Stimulated activated CD4-positive, alpha-beta T cell treated with anti-CD3 and anti-CD28 coated beads, Interleukin-4, amount 100 ng/mL, for 4 hours (primary cell): ENCODE measurements around the gene XPNPEP1.

ENCODE experiments used
- DNase-seq, 2 experiments: peaks; one replicate each; pipeline ENCODE4 v3.0.0-alpha.2; 2020

XPNPEP1 gene

DNA sequence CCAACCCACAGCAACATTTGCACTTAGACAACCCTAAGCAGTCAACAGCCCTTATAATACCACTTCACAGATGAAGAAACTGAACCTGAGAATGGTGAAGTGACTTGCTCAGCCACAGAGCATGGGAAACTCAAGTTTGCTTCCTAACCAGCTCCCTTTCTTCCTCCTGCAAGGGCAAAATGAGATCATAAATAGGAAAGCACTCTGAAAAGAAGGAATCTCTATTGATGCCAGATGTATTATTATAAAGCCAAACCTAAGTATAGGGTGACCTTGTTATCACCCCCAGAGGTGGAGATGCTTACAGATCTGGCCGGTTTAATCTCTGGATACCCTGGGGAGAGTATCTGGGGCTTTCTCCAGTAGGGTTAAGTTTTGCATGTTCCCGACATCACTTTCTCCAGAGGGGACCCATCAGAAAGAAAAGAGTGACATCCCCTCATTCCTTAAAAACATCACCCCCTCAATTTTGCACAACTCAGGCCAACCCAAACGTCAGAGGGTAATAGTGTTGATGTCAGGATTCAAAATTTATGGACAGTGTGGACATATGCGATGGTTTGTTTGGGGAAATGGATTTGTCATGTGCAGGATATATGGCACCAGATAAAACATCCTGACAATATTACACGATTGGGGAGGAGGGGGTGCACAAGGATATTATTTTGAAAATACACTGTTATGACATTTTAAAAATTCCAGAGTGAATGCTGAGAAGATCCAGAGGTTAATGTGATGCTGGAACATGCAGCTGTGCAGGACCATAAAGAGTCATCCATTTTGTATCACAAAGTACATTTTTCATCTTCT, 24.0 kb upstream of the XPNPEP1 start:
- no peak for DNase-seq

GRCh38 chr10:109946680-109947079, 23.4 kb upstream of the XPNPEP1 start:
- DNase-seq, result no peak

- no peak for DNase-seq
These were observed 22.3 kb upstream of the XPNPEP1 start for GRCh38 chr10:109945473-109946177.

- no peak for DNase-seq
These were observed 21.3 kb upstream of the XPNPEP1 start for GRCh38 chr10:109944613-109945012.

DNA sequence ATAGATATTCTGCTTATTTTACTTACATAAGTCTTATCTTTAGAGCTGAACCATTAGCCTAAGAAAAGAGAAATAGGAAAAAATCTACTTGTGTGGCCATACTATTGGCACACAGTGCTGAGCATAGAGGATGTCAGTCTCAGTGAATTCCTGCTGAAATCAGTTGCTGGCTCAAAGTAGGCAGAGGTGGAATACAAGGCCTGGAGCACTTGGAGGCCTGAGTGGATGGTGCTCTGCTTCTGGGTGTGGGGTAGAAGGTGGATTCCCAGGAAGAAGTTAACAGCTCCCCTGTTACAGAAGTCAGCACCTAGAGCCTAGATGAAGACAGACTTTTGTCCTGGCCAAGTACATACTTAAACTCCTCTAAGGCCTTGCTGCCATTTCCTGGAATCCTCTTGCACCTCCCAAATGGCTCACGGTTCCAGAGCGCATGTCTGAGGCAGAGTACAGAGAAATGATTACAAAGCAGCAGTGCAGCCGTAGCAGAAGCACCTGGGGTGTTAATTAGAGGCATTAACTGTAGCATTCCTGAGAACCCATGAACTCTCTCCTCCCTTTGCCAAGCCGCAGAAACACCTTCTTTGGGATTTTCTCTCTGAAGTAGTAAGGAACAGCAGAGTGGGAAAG, 18.0 kb upstream of the XPNPEP1 start:
- no peak for DNase-seq

DNA sequence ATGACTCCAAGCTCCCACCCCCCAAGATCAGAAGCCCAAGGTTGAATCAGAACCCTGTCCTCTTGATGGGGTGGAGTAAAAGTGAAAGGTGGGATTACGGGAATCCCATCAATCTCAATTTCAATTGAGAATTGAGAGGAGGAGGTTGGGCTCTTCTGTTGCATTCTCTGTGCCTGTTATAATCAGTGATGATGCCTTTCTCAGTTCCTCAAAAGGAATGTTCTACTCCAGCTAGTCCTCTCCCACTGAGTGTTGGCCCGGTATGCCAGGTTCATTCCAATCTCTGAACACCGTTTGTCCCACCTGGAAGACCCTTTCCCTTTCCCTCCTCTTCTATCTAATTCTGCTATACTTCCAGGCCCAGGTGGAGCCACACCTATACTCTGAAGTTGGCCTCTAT, 17.2 kb upstream of the XPNPEP1 start:
- no peak for DNase-seq

DNA sequence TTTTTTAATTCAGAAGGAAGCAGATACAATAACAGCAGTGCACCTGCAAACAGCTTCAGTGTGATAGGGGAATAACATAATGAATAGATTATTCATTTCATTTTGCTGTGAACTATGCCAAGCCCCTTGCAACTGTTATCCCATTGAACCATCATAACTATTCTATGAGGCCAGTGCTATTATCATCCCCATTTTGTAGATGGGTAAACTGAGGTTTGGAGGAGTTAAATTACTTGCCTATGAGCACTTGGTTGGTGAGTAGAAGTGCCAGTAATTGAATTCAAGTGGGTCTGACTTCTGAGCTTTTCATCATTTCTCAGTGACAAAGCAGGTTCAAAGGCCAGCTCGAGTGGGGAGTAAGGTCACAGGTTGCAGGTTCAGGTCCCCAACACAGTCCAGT, 16.8 kb upstream of the XPNPEP1 start:
- DNase-seq, result no peak

GRCh38 chr10:109939315-109939961, 16.1 kb upstream of the XPNPEP1 start:
- DNase-seq, result no peak

GRCh38 chr10:109937460-109938065, 14.3 kb upstream of the XPNPEP1 start:
- no peak for DNase-seq

DNA sequence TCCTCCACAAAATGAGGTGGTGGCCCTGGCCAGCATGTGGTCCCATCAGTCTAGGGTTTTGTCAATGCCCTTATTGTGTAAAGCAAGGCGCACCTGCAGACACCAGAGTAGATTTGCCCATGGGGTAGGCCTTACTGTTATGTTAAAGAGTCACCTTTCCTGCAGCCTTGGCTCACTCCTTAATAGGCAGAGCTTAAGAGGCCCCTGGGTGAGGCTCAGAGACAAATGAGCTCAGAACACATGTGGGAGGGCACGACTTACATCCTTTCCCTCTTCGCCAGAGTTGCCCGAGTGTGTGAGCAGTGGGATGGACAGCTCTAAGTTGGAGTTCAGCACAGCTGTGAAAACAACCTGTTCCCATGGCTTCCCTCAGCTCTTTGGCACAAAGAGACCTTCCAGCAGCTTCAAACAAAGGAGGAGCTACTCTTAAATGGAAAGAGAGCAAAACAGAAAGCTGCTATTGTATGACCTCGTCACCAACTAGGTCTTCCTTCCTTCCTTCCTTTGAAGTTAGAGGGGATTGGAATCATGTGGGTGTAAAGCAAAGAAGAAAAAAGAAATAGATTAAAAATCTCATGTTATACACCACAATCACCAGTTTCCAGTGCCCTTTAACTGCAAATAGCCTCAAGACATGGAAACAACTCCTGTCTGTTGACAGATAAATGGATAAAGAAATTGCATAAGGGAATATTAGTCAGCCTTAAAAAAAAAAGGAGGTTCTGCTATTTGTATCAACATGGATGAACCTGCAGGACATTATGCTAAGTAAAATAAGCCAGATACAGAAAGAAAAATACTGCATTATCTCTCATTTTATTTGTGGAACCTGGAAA, 11.9 kb upstream of the XPNPEP1 start:
- DNase-seq, result no peak

GRCh38 chr10:109933984-109934565, 10.8 kb upstream of the XPNPEP1 start:
- DNase-seq, result no peak

DNA sequence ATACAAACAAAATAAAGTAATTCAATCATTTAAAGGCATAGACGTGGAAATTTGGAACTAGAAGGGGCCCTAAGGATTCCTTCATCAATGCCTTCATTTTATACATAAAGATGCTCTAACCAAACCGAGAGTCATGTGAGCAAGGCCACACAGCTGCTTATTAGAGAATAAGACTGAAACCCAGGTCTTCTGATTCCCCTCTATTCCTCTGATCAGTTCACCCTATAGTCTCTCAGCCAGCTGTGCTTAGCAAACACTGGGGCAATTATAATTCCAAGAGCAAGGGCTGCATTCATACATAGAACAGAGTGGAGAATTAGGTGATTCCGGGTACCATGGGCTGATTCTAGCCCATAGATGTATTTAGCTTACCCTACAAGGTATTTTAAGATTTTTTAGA, 9.7 kb upstream of the XPNPEP1 start:
- no peak for DNase-seq

- no peak for DNase-seq
These were observed 9.1 kb upstream of the XPNPEP1 start for GRCh38 chr10:109932391-109932790.

DNA sequence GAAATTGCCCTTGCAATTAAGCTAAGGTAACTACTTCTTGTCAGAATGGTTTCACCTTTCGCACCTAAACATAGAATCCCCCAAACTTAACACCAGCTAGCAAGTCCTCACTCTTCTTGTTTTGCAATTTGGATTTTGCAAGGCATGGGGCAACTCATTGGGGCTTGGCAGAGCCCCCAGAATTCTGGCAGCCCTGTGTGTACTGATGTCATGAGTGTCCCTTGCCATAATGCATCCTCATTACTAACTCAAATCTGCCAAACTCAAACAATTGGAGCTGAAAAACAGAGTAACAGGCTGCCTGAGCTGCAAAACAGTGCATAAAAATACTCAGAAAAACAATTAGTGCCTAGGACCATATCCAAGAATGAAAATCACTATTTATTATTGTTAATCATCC, 7.9 kb upstream of the XPNPEP1 start:
- no peak for DNase-seq

GRCh38 chr10:109929501-109930219, 6.3 kb upstream of the XPNPEP1 start:
- no peak for DNase-seq

DNA sequence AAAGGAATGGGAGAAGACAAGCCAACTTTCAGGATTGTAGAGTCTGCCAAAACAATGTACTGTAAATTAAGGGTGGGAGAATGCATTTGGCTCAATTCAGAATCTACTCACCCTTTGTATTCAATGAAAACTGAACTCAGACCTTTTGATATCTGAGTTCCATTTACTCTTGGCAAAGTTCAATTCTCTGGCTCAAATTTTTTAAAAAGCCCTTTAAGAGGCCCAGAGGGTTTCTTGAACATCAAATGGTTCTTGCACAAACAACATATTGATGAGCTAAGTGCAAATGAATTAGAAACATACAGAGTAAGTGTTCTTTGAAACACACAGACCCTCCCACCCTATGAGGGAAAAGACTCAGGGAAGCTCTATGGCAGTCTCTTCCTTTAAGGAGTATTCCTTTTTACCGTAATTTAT, 5.2 kb upstream of the XPNPEP1 start:
- no peak for DNase-seq

- DNase-seq, result no peak
These were observed 3.5 kb upstream of the XPNPEP1 start for GRCh38 chr10:109926825-109927224.

GRCh38 chr10:109926061-109926745, 2.9 kb upstream of the XPNPEP1 start:
- DNase-seq, result no peak

GRCh38 chr10:109924967-109925620, 1.8 kb upstream of the XPNPEP1 start:
- no peak for DNase-seq

DNA sequence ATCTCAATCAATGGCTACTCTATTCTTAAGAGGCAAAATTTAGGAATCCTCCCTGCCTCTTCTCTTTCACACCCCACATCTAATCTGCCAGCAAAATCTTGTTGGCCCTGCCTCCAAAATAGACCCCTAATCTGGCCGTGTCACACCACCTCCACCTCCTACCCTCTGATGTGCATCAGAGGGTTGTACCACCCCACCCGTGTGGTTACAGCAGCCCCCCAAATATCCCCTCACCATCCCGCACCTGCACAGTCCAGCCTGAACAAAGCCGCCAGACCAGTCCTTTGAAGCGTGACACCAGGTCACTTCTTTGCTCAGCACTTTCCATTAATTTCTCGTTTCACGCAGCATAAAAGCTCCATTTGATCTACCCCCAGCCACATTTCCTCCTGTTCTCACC, 776 bp upstream of the XPNPEP1 start:
- no peak for DNase-seq
